ENCODE data around the gene TMEM266.

Gene TMEM266

DNA sequence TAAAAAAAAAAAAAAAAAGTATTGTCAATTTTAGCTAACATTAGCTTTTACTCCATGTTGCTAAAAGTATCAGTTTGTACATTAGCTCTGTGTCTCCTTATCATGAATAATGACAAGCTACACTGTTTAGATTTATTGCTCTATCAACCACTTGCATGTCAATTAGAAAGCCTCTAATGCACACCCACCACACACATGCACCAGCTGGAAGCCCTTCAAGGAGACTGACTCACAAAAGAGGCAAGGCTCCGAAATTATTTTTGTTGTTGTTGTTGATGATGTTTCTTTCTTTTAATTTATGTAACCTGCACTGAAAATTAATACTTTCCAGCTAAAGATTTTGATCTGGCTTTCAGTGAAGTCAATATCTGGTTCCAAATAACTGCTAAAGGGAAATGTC lies 180.0 kb downstream of the TMEM266 start:
- no peak for DNase-seq (ENCODE audit: low read depth)

DNA sequence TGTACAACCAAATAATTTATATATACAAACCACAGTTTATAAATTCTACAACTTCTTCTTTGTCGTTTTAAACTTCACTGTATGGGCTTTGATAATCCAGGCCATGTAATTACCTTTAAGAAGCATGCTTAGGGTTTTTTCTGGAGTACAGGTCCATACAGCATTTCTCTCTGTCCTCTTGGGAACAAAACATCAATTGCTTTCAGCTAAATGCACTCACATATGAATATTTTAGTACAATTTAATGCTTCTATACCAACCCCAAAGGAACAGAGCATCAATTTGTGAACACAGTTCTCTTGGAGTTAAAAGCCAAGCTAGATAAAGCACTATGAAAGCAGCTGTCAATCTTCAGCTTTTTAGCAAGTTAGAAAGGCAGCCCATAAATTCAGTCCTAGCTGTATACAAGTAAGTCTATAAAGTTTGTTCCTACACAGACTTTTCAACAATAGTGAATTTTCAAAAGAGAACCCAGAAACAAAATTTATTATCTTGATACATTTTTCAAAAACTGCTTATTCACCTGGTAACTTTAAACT lies 185.4 kb downstream of the TMEM266 start:
- no peak for DNase-seq (ENCODE audit: low read depth)

DNA sequence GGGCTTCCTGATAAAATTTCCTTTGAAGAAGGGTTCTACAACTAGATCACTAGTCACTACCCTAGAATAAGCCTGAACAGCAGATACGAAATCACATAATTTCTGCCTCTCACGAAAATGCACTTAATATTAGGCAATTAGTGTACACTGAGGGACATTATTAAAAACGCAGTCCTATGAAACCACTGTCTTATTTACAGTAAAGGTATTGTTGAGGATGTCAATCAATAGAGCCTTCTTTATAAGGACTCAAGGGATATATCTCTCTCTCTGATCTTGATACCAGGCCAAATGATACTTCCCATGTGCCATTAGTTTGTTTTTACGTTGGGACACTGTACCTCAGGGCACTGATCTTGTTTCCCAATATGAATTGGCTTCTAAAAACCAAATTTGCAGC lies 191.9 kb downstream of the TMEM266 start:
- DNase-seq (ENCODE audit: low read depth) = no peak

DNA sequence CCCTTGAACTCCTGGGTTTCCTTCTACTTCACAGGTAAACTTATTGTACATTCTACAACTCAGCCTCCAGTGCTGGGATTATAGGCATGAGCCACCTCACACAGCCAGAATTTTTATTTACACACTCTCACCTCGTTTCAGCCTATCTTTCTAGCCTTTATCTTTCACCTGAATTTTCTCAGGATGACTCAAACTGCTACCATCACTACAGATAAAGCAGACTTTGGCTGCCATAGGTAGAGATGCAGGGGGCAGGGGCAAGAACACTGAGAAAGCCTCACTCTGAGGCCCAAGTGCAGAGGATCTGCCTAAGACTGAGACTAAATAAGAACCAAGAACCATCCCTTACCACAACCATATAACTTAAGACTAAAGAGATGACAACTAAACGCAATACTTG lies 192.5 kb downstream of the TMEM266 start:
- DNase-seq (ENCODE audit: low read depth) = no peak

DNA sequence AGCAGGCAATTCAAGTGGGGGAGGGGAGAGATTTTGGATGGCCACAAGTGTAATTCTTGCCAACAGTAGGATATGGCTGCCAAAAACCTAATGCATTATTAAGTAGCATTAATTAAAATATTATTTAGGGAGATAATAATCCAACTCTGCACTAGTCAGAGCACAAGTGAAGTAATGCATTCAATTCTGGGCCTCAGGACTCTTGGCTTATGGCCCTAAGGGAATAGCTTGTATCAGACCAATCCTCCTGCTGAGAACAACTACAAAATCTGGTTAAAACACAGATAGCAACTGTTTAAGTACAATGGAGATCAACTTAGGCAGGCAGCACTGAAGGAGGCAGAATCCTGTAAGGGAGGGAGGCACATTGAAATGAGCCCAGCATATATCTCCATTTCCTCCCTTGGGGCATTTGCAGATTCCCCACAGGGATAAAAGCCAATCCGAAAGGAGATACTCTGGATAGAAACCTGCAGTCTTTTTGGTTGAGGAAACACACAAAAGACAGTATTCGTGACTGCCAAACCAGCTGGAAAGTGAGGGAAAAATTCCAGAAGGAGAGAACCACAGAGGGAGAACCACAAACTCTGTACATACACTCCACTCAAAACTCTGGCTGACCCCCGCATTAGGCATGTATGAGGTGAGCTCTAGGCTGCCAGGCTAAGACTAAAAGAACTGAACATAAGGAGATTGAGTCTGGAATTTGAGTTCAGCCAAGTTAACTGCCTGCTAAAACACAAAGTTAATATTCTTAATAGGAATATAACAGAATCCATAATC lies 194.1 kb downstream of the TMEM266 start:
- DNase-seq (ENCODE audit: low read depth) = no peak

Measured in CMK (cell line).